Stimulated activated CD8-positive, alpha-beta memory T cell treated with anti-CD3 and anti-CD28 coated beads, Interleukin-12 subunit alpha, Interleukin-12 subunit beta, amount 100 ng/mL, for 1 hour (primary cell): ENCODE results near the gene OR4X2.
"Not testable (repeated sequence)": the region's sequence is repeated elsewhere in the genome, so short reads cannot be mapped to it uniquely, and the experiment has no call there.

Experiments
- DNase-seq: peaks from one replicate; pipeline ENCODE4 v3.0.0-alpha.2; 2020; ENCODE audit warnings: low read depth

OR4X2 gene

GRCh38 chr11:48244804-48245203 lies at the start of gene OR4X2:
Gene OR4X2 (plus strand): TSS chr11:48245104. CDS start chr11:48245104, 0 bp downstream.
- no peak for DNase-seq

DNA sequence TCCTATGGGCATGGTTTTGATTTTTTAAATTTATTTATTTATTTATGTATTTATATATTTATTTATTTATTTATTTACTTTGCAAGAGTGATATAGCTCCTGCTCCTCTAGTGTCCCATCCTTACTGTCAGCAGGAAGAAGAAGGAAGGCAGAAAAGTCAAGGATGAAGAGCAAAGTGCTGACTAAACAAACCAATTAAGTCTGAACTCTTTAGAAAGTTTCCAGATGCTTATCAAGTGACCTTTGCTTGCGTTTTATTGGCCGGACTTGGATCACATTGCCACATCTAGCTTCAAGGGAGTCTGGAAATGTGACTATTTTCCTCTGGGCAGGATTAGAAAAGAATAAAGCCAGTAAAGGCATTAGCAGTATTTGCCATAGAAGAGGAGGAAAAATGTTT lies 37.0 kb upstream of the OR4X2 start:
- no peak for DNase-seq

- no peak for DNase-seq
Measured at GRCh38 chr11:48210052-48210451, 34.9 kb upstream of the OR4X2 start.

DNA sequence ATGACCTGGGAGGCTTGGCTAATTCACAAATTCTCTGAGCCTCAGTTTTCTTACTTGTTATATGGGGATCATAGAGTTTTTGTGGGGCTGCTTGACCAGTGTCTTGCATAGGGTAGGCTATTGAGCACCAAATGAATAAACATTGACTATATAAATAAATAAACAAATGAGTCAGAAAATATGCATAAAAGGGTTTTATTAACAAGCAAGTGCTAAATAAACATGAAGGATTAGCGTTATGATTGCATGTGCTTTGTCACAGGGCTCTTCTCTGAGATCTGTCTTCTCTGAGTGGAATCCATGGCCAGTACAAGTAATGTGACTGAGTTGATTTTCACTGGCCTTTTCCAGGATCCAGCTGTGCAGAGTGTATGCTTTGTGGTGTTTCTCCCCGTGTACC lies 28.4 kb upstream of the OR4X2 start, which contains the start of gene OR4B1:
TSS of gene OR4B1 (plus strand) at position 301 of the 400 bp plus-strand sequence. CDS start at position 301, 0 bp downstream.
- no peak for DNase-seq

- no peak for DNase-seq
Measured at GRCh38 chr11:48228761-48229160, 16.1 kb upstream of the OR4X2 start.

- DNase-seq, result not testable (repeated sequence)
Measured at GRCh38 chr11:48230057-48230456, 14.8 kb upstream of the OR4X2 start.

- no peak for DNase-seq
Measured at GRCh38 chr11:48237727-48238126, 7.2 kb upstream of the OR4X2 start.

DNA sequence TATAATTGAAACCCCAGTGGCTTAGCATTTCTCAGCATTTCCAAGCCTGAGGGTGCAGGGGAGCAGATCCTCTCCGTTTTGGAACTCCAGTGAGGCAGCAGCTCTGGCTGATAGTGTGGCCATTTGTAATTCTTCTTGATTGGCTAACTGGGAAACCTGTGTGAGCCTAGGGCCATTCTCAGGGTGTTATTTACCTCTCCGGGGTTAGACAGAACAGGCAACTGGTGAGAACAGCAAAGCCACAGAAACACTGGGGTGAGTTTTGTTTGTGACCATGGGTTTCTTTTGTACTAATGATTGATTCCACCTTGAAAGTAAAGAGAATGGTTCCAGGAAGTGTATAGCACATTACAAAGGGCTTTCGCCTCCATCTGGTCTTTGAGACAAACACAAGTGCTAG lies 2.4 kb upstream of the OR4X2 start:
- DNase-seq, result no peak

DNA sequence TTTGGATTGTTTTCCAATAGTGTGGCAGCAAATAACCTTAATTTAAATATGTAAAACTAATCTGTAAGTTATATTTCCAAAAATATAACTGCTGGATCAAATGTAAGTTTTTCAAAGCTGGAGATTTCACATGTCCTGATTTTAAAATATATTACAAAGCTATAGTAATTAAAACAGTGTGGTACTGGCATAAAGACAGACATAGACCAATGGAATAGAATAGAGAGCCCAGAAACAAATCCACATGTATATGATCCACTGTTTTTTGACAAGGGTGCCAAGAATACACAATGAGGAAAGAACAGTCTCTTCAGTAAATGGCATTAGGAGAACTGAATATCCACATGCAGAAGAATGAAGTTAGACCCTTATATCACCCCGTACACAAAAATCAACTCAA lies 4.0 kb downstream of the OR4X2 start:
- DNase-seq, result no peak

GRCh38 chr11:48261600-48261999 lies 16.7 kb downstream of the OR4X2 start:
- DNase-seq, result no peak

GRCh38 chr11:48263423-48263911 lies 18.6 kb downstream of the OR4X2 start, which contains the start of gene OR4X1:
Gene OR4X1 (plus strand): TSS chr11:48263861. CDS start chr11:48263861, 0 bp downstream.
- DNase-seq, result no peak

DNA sequence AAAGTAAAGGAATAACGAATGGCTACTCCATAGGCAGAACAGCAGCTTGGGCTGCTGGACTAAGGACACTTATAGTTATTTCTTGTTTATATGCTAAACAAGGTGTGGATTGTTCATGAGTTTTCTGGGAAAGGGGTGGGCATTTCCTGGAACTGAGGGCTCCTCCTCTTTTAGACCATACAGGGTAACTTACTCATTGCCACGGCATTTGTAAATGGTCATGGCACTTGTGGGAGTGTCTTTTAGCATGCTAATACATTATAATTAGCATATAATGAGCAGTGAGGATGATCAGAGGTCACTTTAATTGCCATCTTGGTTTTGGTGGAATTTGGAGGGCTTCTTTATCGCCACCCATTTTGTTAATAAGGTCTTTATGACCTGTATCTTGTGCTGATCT lies 25.7 kb downstream of the OR4X2 start:
- DNase-seq, result no peak

GRCh38 chr11:48272606-48273005 lies 27.7 kb downstream of the OR4X2 start:
- no peak for DNase-seq
